Activated T-helper 1 cell treated with anti-CD3 and anti-CD28 coated beads, Interleukin-12 subunit alpha, Interleukin-12 subunit beta, Interleukin-2, Interleukin-4 antibody, amounts not matched to agents 30 ng/mL and 10 ng/mL and 1 ng/mL, durations not matched to agents 14 hours and 24 hours and 36 hours (primary cell): ENCODE measurements around the gene JPH4. TPM values are rescaled to one million over a fixed set of nuclear protein-coding genes. Genes with fewer than 3 reads are reported as not detected.

Source experiments
- DNase-seq: peaks from one replicate; pipeline ENCODE4 v3.0.0; 2021; ENCODE audit warnings: low spot score
- H3K27ac Mint-ChIP-seq: one replicate; pipeline ENCODE4 v1.8.0; 2021; ENCODE audit warnings: mild to moderate bottlenecking, mixed read lengths
- H3K27me3 Mint-ChIP-seq: one replicate; pipeline ENCODE4 v1.8.0; 2022; ENCODE audit warnings: mild to moderate bottlenecking, moderate library complexity, mixed read lengths; ENCODE audit not compliant: insufficient read depth
- H3K36me3 Mint-ChIP-seq: one replicate; pipeline ENCODE4 v1.8.0; 2021; ENCODE audit warnings: low read depth, mixed read lengths
- H3K4me1 Mint-ChIP-seq: one replicate; pipeline ENCODE4 v1.8.0; 2021; ENCODE audit warnings: low read depth, mixed read lengths
- H3K4me3 Mint-ChIP-seq: one replicate; pipeline ENCODE4 v1.8.0; 2021; ENCODE audit warnings: mild to moderate bottlenecking, moderate library complexity, mixed read lengths
- H3K9me3 Mint-ChIP-seq: one replicate; pipeline ENCODE4 v1.8.0; 2021; ENCODE audit warnings: mixed read lengths
- intact Hi-C: fragments of 100-400 bp; cut with micrococcal nuclease; formaldehyde crosslinking; loops from one replicate; pipeline ENCODE4 v1.15.1; 2024
- total RNA-seq: library from RNA; stranded (reverse); gene quantifications from 2 replicates; pipeline ENCODE4 v1.2.3, GENCODE V29; 2022

JPH4 gene
- total RNA-seq, 1 donor from 2014 or later: not detected

DNA sequence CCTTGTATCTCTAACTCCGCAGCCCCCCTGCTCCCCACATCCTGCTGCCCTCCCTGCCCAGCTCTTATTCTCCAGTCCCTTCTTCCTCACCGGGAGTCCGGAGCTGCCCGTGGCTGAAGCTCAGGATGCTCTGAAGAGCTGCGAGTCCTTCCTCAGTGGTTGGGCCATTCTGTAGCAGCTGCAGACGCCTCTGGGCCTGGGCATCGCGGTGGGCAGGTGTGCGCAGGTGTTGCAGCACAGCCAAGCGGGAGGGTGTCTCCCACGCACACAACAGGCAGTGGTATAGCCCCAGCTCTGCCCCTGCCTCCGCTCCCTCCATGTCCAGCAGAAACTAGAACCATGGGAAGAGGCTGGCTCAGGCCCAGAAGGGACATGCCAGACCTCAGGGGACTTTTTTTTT is 47.2 kb downstream of the JPH4 start:
- no peaks in the 10 kb centered on the region for H3K27me3 Mint-ChIP-seq

DNA sequence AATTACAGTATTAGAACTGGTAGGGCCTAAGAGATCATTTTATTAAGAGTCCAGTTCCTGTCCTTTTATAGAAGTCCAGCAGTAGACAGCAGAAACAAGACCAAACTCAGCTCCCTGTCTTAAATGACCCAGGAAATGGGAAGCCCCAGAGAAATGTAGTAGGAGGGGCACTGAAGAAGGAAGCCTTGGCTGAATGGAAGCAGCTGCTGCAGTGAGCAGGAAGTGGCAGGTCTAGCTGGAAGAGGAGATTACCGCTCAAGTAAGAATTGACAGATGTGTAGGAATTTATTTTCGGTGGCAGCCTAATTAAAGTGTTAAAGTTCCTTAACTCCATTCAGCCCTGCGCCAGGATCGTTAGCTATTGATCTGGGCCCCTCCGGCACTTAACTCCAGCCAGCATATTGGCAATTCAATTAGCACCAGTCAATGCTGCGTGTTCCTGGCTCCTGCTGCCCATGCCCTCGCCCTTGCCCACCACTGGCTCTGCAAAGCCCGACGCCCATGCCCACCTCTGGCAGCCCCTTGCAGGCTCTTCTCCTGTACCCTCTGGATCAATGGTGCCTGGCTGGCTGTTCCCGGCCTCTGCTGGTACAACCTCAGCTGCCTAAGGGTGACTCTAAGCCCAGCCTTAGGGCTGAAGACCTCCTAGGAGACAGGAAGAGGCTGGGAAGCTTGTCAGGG is 48.1 kb downstream of the JPH4 start:
- peaks cover 11% of the 10 kb centered on the region for H3K4me1 Mint-ChIP-seq
- no peaks in the 10 kb centered on the region for H3K9me3 Mint-ChIP-seq
- DNase-seq: no peak
- no peaks in the 10 kb centered on the region for H3K36me3 Mint-ChIP-seq
- H3K27ac Mint-ChIP-seq: no peak overlapping the region
- H3K4me3 Mint-ChIP-seq: no peak overlapping the region
- no peaks in the 10 kb centered on the region for H3K27me3 Mint-ChIP-seq
- intact Hi-C loops: no loop called here

More for the DNA sequence above, 47.2 kb downstream of the JPH4 start:
- Mint-ChIP-seq H3K9me3 (no peaks in the 10 kb centered on the region), H3K36me3 (no peaks in the 10 kb centered on the region), H3K4me3 (no peak overlapping the region), H3K4me1 (peaks cover 11% of the 10 kb centered on the region), H3K27ac (no peak overlapping the region)
- intact Hi-C loops: no loop called here
- no peak for DNase-seq

DNA sequence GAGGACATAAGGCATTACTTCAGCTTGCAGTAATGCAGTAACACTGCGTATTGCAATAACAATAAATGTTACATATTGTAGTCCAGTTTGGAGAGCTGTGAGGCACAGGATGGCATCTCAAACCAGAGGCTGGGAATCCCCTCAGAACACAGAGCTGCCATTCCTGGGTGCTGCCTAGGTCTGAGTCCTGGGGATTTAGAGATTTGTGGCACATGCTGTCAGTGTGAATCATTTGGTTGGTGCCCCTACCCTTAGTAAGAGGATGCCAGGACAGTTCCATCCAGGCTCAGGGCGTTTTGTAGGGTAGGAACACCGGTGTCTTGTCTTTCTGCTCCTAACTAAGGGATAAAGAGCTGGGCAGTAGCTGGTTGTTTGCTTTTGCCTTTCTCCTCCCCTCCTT is 49.6 kb downstream of the JPH4 start:
- Mint-ChIP-seq H3K27ac (no peak overlapping the region), H3K36me3 (no peaks in the 10 kb centered on the region), H3K9me3 (no peaks in the 10 kb centered on the region), H3K4me1 (peaks cover 11% of the 10 kb centered on the region), H3K4me3 (no peak overlapping the region), H3K27me3 (no peaks in the 10 kb centered on the region)
- no peak for DNase-seq
- intact Hi-C loops: no loop called here

DNA sequence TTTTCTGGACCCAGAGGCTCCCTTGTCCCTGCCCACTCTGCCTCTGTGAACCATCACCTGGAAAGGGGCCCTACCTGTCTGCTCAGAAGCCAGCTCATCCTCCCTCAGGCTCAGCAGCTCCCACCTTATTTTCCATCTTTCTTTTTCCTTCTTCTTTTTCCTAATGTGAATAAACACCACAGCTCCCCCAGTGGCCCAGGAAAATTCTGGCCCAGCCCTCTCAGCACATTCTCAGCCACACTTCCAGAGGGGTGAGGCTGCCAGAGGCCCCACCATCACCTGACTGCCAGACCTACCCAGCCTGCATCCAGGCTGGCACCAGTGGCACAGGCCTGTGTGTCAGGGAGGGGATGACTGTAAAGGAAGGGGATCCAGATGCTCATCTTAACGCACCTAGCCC is 50.0 kb downstream of the JPH4 start:
- intact Hi-C loops: no loop called here
- Mint-ChIP-seq H3K27ac (no peak overlapping the region), H3K4me1 (peaks cover 11% of the 10 kb centered on the region), H3K27me3 (no peaks in the 10 kb centered on the region), H3K9me3 (no peaks in the 10 kb centered on the region), H3K4me3 (no peak overlapping the region), H3K36me3 (no peaks in the 10 kb centered on the region)
- no peak for DNase-seq

DNA sequence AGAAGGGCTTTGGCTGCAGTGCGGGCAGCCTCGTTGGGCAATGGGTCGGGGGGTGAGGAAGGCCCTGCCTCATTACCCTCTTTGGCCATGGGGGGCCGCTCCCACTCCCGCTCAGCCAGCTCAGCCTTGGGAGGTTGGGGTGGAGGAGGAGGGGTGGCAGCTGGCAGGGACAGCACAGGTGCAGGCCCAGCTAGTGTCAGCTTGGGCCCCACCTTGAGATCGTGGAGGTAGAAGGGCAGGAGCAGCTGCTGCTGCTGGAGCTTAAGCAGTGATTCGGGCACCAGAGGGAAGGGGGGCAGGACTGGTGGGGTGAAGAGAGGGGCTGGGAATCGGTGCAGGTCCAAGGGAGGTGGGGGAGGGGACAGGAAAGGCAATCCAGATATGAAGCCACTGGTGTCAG is 53.0 kb downstream of the JPH4 start:
- DNase-seq: no peak
- no peak overlapping the region for H3K27ac Mint-ChIP-seq
- H3K4me3 Mint-ChIP-seq: no peak overlapping the region
- no peaks in the 10 kb centered on the region for H3K36me3 Mint-ChIP-seq
- no peaks in the 10 kb centered on the region for H3K9me3 Mint-ChIP-seq
- no peaks in the 10 kb centered on the region for H3K27me3 Mint-ChIP-seq
- H3K4me1 Mint-ChIP-seq: peaks cover 7% of the 10 kb centered on the region
- intact Hi-C loops: no loop called here

DNA sequence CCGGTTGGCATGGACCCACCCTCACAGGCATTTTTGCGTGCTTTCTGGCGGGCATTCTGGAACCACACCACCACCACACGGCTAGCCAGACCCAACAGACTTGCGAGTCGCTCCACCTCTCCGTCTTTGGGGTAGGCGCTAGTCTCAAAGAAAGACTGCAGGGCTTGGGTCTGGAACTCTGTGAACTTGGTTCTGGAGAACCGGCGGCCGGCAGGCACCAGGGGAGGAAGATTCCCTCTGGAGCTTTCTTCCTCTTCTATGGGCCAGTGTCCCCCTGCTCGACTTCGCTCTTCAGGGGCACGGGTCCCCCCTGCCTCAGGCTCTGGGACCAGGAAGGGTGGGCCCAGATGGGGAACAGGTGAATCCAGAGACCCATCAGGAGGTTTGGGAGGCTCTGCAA is 53.6 kb downstream of the JPH4 start:
- intact Hi-C loops: no loop called here
- Mint-ChIP-seq H3K9me3 (no peaks in the 10 kb centered on the region), H3K27ac (no peak overlapping the region), H3K36me3 (no peaks in the 10 kb centered on the region), H3K4me3 (no peak overlapping the region), H3K27me3 (no peaks in the 10 kb centered on the region), H3K4me1 (no peaks in the 10 kb centered on the region)
- no peak for DNase-seq

DNA sequence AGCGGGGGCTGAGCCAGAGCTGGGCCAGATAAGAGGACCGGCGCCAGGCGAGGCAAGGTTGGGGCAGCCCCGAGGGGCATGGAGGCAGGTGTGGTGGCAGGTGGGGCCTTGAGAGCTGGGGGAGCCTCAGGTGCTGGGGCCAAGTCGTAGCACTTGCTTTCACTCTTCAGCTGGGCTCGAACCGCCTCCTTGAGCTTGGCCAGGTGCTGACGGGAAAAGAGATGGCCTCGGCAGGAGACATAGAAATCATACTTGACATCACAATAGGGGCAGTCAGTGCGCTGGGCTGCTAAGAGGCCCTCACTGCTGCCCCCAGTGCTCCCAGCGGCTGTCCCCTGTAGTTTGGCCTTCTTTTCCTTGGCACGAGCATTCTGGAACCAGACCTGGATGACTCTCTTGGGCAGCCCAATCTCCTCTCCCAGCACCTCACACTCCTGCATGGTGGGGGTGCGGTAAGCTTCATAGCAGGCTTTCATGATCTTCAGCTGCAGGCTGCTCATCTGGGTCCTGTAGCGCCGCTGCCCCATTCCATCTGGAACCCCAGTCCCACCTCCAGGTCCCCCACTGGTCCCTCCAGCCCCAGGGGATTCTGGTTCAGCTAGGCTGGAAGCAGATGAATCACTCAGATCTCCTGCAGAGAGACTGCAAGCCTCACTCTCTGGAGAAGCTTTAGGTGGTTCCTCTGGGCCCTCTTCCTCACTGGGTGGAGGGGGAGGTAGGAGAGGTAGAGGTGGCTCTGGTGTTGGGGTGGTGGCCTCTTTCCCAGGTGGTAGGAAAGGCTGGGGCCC is 55.2 kb downstream of the JPH4 start:
- Mint-ChIP-seq H3K4me1 (no peaks in the 10 kb centered on the region), H3K4me3 (no peak overlapping the region), H3K9me3 (no peaks in the 10 kb centered on the region), H3K36me3 (no peaks in the 10 kb centered on the region), H3K27ac (no peak overlapping the region), H3K27me3 (no peaks in the 10 kb centered on the region)
- intact Hi-C loops: no loop called here
- no peak for DNase-seq

DNA sequence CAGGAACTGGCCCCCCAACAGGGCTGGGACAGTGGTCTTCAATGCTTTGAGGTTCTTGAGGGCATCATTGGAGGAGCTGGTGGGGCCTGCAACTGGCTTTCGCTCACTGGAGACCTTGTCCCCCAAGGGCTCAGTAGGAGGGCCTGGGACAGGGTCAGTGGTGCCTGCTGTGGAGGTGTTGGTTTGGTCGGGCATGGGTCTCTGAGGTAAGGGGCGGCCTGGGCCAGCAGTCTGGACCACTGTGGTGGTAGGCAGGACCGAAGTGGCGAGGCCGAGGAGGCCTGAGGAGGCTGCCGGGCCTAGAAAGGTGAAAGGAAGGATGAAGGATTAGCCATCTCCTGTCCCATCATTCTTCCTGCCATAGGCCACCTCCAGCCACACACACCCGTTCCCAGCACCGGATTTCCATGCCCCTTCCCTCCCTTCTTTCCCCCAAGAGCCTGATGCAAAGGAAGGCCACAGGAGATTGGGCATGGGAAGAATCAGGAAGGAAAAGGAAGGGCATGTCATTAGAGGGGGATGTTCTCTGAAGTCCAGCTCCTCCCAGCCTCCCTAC is 55.9 kb downstream of the JPH4 start:
- H3K9me3 Mint-ChIP-seq: no peaks in the 10 kb centered on the region
- no peak overlapping the region for H3K4me3 Mint-ChIP-seq
- no peaks in the 10 kb centered on the region for H3K36me3 Mint-ChIP-seq
- no peak for DNase-seq
- intact Hi-C loops: no loop called here
- no peak overlapping the region for H3K27ac Mint-ChIP-seq
- H3K4me1 Mint-ChIP-seq: no peaks in the 10 kb centered on the region
- no peaks in the 10 kb centered on the region for H3K27me3 Mint-ChIP-seq

DNA sequence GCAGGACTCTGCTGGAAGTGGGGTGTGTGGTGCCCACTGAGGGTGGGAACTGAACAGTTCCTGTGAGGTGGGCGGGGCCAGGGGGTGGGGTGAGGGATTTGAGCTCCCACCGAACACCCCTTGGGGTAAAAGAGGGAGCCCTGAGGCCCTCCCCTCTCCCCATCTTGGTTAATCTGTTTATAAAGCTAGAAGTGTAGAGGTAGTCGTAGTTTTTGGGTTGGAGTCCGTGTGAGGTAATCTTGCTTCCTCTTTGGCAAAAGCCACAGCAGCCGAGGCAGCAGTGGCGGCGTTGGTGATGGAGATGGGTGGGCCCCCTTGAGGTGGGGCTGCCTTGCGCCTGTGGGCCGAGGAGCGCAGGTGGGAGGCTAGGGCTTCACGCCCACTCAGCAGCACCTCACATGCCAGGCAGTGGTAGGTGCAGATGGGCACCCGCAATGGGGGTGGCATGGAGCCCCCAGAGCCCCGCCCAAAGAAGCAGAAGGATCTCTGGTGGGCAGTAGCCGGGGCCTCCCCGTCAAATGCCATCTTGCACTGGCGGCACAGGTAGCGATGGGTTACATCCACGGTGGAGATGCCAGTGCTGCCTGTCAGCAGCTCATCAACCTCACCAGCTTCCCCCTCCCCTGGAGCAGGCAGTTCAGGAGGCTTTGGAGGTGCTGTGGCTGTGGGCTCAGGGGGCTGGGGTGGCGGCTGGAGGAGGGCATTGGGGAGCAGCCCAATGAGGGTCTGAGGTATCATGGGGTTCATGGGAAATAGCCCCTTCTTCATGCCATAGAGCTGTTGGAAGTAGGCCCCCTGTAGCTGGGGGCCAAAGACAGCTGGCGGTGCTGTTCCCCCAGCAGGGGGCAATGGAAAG is 56.6 kb downstream of the JPH4 start:
- Mint-ChIP-seq H3K27ac (no peak overlapping the region), H3K9me3 (no peaks in the 10 kb centered on the region), H3K27me3 (peaks cover 3% of the 10 kb centered on the region), H3K4me1 (no peaks in the 10 kb centered on the region), H3K4me3 (no peak overlapping the region), H3K36me3 (no peaks in the 10 kb centered on the region)
- DNase-seq: no peak
- intact Hi-C loops: no loop called here

DNA sequence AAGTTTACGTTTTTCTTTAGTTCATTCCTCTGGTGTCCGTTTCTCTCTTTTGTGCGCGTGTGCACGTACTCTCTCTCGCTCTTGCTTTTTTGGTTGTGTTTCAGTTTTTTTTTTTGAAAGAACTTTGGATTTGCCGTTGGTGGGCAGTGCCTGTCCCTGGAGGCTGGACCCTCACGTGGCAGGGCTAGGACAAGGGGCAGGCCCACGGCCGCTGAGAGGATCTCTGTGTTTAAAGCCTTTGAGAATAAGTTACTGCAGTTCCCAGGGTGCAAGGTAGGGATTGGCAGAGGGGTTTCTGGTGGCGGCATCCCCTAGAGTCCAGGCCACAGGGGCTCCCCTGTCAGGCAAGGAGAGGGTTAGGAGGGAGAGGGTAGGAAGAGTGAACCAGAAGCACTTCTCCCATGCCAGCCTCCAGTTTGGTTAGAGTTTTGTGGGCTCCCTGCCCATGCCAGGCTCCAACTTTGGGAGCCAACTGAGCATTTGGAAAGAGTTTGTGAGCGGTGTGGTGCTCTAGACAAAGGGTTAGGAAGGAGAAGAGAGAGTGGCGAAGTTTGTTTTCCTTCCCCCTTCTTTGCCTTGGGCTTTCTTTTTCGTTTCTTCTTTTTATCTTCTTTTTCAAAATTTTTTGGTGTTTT is 57.6 kb downstream of the JPH4 start:
- DNase-seq: no peak
- no peaks in the 10 kb centered on the region for H3K9me3 Mint-ChIP-seq
- H3K27me3 Mint-ChIP-seq: peaks cover 3% of the 10 kb centered on the region
- H3K27ac Mint-ChIP-seq: no peak overlapping the region
- H3K36me3 Mint-ChIP-seq: no peaks in the 10 kb centered on the region
- H3K4me1 Mint-ChIP-seq: no peaks in the 10 kb centered on the region
- no peak overlapping the region for H3K4me3 Mint-ChIP-seq
- intact Hi-C loops: no loop called here

DNA sequence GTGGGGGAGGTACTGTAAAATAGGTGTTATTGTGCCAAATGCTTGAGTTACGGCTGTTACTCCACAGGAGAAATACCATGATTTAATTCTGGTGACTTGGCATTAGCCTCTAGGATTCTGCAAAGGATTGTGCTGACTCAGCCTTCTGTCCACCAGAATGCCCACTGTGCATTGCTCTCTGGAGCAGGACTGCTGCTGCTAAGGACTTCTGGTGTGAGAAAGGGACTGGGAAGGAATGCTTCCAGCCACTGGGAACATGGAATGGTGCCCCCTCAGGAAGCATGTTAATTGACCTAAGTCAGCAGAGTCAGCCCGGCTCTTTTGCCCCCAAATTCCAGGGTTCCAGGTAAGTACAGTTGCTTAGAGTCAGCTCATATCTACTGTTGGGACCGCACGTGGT is 59.9 kb downstream of the JPH4 start:
- Mint-ChIP-seq H3K4me3 (no peak overlapping the region), H3K36me3 (no peaks in the 10 kb centered on the region), H3K4me1 (no peaks in the 10 kb centered on the region), H3K9me3 (no peaks in the 10 kb centered on the region), H3K27ac (no peak overlapping the region), H3K27me3 (peaks cover 3% of the 10 kb centered on the region)
- intact Hi-C loops: no loop called here
- DNase-seq: no peak
